ENCODE measurements around the gene SPATC1L.
A peak's percentile ranks its signal among the peaks of the same experiment; 100 is the strongest.
"Not testable (repeated sequence)": the region's sequence is repeated elsewhere in the genome, so short reads cannot be mapped to it uniquely, and the experiment has no call there.

Gene SPATC1L

GRCh38 chr21:46182548-46183336, 1.5 kb downstream of the SPATC1L start:
- no peak for DNase-seq

- DNase-seq = no peak
These were observed 2.2 kb downstream of the SPATC1L start for GRCh38 chr21:46181953-46182547.

GRCh38 chr21:46181436-46181835, 2.8 kb downstream of the SPATC1L start:
- no peak for DNase-seq

- no peak for DNase-seq
These were observed 3.4 kb downstream of the SPATC1L start for GRCh38 chr21:46180778-46181391.

GRCh38 chr21:46180079-46180722, 4.1 kb downstream of the SPATC1L start:
- no peak for DNase-seq

- no peak for DNase-seq
These were observed 4.6 kb downstream of the SPATC1L start for GRCh38 chr21:46179708-46180078.

- no peak for DNase-seq
These were observed 5.3 kb downstream of the SPATC1L start for GRCh38 chr21:46178961-46179360.

- DNase-seq = not testable (repeated sequence)
These were observed 7.7 kb downstream of the SPATC1L start for GRCh38 chr21:46176443-46177129.

GRCh38 chr21:46173573-46173972, 10.7 kb downstream of the SPATC1L start:
- DNase-seq = no peak

- DNase-seq = no peak
These were observed 11.3 kb downstream of the SPATC1L start for GRCh38 chr21:46172863-46173528.

- no peak for DNase-seq
These were observed 12.0 kb downstream of the SPATC1L start for GRCh38 chr21:46171996-46172862.

GRCh38 chr21:46171585-46171984, 12.7 kb downstream of the SPATC1L start:
- DNase-seq = no peak

- not testable (repeated sequence) for DNase-seq
These were observed 13.6 kb downstream of the SPATC1L start for GRCh38 chr21:46170436-46171193.

- DNase-seq = peak; percentile 36
These were observed 15.4 kb downstream of the SPATC1L start for GRCh38 chr21:46168659-46169386.

GRCh38 chr21:46168238-46168637, 16.0 kb downstream of the SPATC1L start:
- no peak for DNase-seq

- DNase-seq = no peak
These were observed 19.2 kb downstream of the SPATC1L start for GRCh38 chr21:46165098-46165497.

GRCh38 chr21:46163380-46163779, 20.9 kb downstream of the SPATC1L start:
- no peak for DNase-seq

GRCh38 chr21:46161633-46162592, 22.3 kb downstream of the SPATC1L start:
- no peak for DNase-seq

Measured in DMS53 (cell line).